K562 (cell line): ENCODE measurements around the gene PLK5. TPM values are rescaled to one million over a fixed set of nuclear protein-coding genes. Genes with fewer than 3 reads are reported as not detected.

Source experiments
- ATAC-seq: fragments of 200-7000 bp; cut with Tn5 transposase; 3 replicates; pipeline ENCODE4 v1.9.1; 2020; ENCODE audit warnings: moderate library complexity
- BruUV-seq: library from RNA; stranded (reverse); fragments of 400-500 nt; replicated peaks from 2 replicates; lab custom pipeline; 2021; lab: Mats Ljungman, UMichigan
- CTCF ChIA-PET: fragments of 300-600 bp; formaldehyde crosslinking; extraction: SDS; loops from one replicate; lab custom pipeline; 2021; ENCODE audit warnings: low intra/inter-chr PET ratio; lab: Yijun Ruan, JAX
- POLR2A ChIA-PET: fragments of 300-600, 350-650 bp; sonication (Branson Sonifier 250); formaldehyde crosslinking; extraction: SDS; loops from one replicate; lab custom pipeline; 2021; ENCODE audit warnings: antibody characterized with exemption, inconsistent platforms; lab: Yijun Ruan, JAX
- DNase-seq, 4 experiments: peaks; one replicate each; pipeline versions ENCODE4 v3.0.0 to v3.0.0-alpha.2; 2011 to 2018; ENCODE audit warnings: low spot score in 3 of 4, mixed read lengths in 3 of 4; ENCODE audit errors: extremely low read depth in 1 of 4
- FAIRE-seq: peaks from 2 replicates; lab custom pipeline; 2011; peaks lifted over from hg19 to GRCh38; lab: Jason Lieb, UNC
- H2AFZ ChIP-seq: 2 replicates; pipeline ENCODE4 v1.6.0; 2011; ENCODE audit warnings: low read depth, low read length, control low read depth, inconsistent platforms
- H3K27ac ChIP-seq: fragments of 200-600 bp; 3 replicates; pipeline ENCODE4 v1.8.0; 2011; ENCODE audit warnings: low read depth, mild to moderate bottlenecking, control low read depth, inconsistent platforms, low read length, moderate library complexity, mixed read lengths; ENCODE audit errors: extremely low read depth
- H3K27me3 ChIP-seq, 2 experiments: fragments of 300-600 bp in 1 of 2; 2 replicates in 1 of 2; 3 replicates in 1 of 2; pipeline versions ENCODE4 v1.6.0 to v1.8.0; 2011; ENCODE audit warnings: inconsistent platforms in 2 of 2, low read length in 2 of 2, mild to moderate bottlenecking in 1 of 2, mixed read lengths in 1 of 2, moderate library complexity in 1 of 2; ENCODE audit not compliant: control insufficient read depth in 2 of 2, insufficient read depth in 2 of 2
- H3K36me3 ChIP-seq: fragments of 300-600 bp; 3 replicates; pipeline ENCODE4 v1.8.0; 2011; ENCODE audit warnings: mild to moderate bottlenecking, low read length, inconsistent platforms; ENCODE audit not compliant: control insufficient read depth, insufficient read depth
- H3K4me1 ChIP-seq, 2 experiments: fragments of 200-600 bp in 1 of 2; replicated peaks in 1 of 2; 2 replicates in 1 of 2; 3 replicates in 1 of 2; pipeline versions ENCODE4 v1.5.1 to v1.8.0; 2011; ENCODE audit warnings: inconsistent platforms in 2 of 2, low read length in 2 of 2, mild to moderate bottlenecking in 1 of 2, mixed read lengths in 1 of 2, moderate library complexity in 1 of 2; ENCODE audit not compliant: control insufficient read depth in 2 of 2, insufficient read depth in 2 of 2
- H3K4me2 ChIP-seq: 2 replicates; pipeline ENCODE4 v1.6.1; 2011; ENCODE audit warnings: low read length, control low read depth, inconsistent platforms, mixed read lengths; ENCODE audit not compliant: insufficient read depth
- H3K4me3 ChIP-seq: fragments of 200-600 bp; sonication (generic), shearing (Covaris generic); 2 replicates; pipeline ENCODE4 v1.5.1; 2016; ENCODE audit warnings: control low read depth, inconsistent platforms
- H3K79me2 ChIP-seq: fragments of 200-600 bp; 3 replicates; pipeline ENCODE4 v1.8.0; 2011; ENCODE audit warnings: low read length, inconsistent platforms; ENCODE audit not compliant: control insufficient read depth, insufficient read depth
- H3K9ac ChIP-seq, 2 experiments: 2 replicates each; pipeline versions ENCODE4 v1.6.0 to v1.6.1; 2011; ENCODE audit warnings: low read depth in 2 of 2, low read length in 2 of 2, control low read depth in 1 of 2, inconsistent platforms in 1 of 2, mild to moderate bottlenecking in 1 of 2, mixed read lengths in 1 of 2; ENCODE audit not compliant: insufficient read depth in 1 of 2
- H3K9me1 ChIP-seq: one replicate; pipeline ENCODE4 v1.6.0; 2011; ENCODE audit warnings: inconsistent platforms, mild to moderate bottlenecking, low read length, moderate library complexity; ENCODE audit not compliant: control insufficient read depth, insufficient read depth
- H3K9me3 ChIP-seq: replicated peaks from 2 replicates; pipeline ENCODE4 v1.5.1; 2011; ENCODE audit warnings: low read depth, low read length, inconsistent platforms; ENCODE audit not compliant: control insufficient read depth, insufficient read depth
- H4K20me1 ChIP-seq: replicated peaks from 2 replicates; pipeline ENCODE4 v1.6.1; 2011; ENCODE audit warnings: low read length, inconsistent platforms, mixed read lengths; ENCODE audit not compliant: control insufficient read depth, insufficient read depth
- CBX5 ChIP-seq: IDR thresholded peaks from 2 replicates; pipeline ENCODE4 v1.6.1; 2014; ENCODE audit warnings: low read depth, borderline replicate concordance
- JUNB ChIP-seq: fragments of 450-650 bp; formaldehyde crosslinking; conservative IDR thresholded peaks from 2 replicates; pipeline ENCODE4 v1.4.0; 2020; ENCODE audit warnings: mild to moderate bottlenecking
- KDM1A ChIP-seq, 2 experiments: fragments of 450-650 bp; IDR thresholded peaks; 2 replicates each; pipeline ENCODE4 v1.6.1; 2016; ENCODE audit warnings: mild to moderate bottlenecking in 2 of 2
- MAFF ChIP-seq: IDR thresholded peaks from 2 replicates; pipeline ENCODE4 v1.6.1; 2012; ENCODE audit warnings: low read length, improper control_type of control experiment
- MCM2 ChIP-seq: fragments of 450-650 bp; IDR thresholded peaks from 2 replicates; pipeline ENCODE4 v1.6.1; 2017; ENCODE audit warnings: low read depth, mild to moderate bottlenecking
- POLR2AphosphoS2 ChIP-seq: IDR thresholded peaks from 2 replicates; pipeline ENCODE4 v1.6.1; 2012; ENCODE audit warnings: low read length, improper control_type of control experiment
- POLR2G ChIP-seq: fragments of 200-400 bp; formaldehyde crosslinking; IDR thresholded peaks from 2 replicates; pipeline ENCODE4 v1.6.1; 2017; ENCODE audit warnings: low read depth, mild to moderate bottlenecking, antibody characterized with exemption, low read length, moderate library complexity
- PRPF4 ChIP-seq: fragments of 200-400 bp; formaldehyde crosslinking; IDR thresholded peaks from one replicate; pipeline ENCODE4 v1.6.1; 2017; ENCODE audit warnings: low read length, low read depth, mild to moderate bottlenecking; ENCODE audit not compliant: insufficient read depth, poor library complexity, severe bottlenecking
- PTRF ChIP-seq: fragments of 450-650 bp; IDR thresholded peaks from 2 replicates; pipeline ENCODE4 v1.6.1; 2016; ENCODE audit warnings: mild to moderate bottlenecking, missing genetic modification characterization, missing compliant biosample characterization
- SETDB1 ChIP-seq: IDR thresholded peaks from one replicate; pipeline ENCODE4 v1.6.1; 2012; ENCODE audit warnings: low read length, control low read depth, inconsistent platforms
- XRCC5 ChIP-seq: fragments of 200-400 bp; formaldehyde crosslinking; IDR thresholded peaks from 2 replicates; pipeline ENCODE4 v1.6.1; 2017; ENCODE audit warnings: low read depth, mild to moderate bottlenecking, low read length
- ZEB2 ChIP-seq: fragments of 450-650 bp; IDR thresholded peaks from 2 replicates; pipeline ENCODE4 v1.6.1; 2016
- ZNF133 ChIP-seq: fragments of 250-450 bp; sonication (Bioruptor Pico); IDR thresholded peaks from 2 replicates; pipeline ENCODE4 v1.4.0; 2020; ENCODE audit warnings: mild to moderate bottlenecking
- WGBS: fragments of 100-300 bp; shearing (Covaris generic); methylation state at CpG from one replicate; pipeline ENCODE4 v1.1.6; 2016; ENCODE audit warnings: low coverage, mixed read lengths; ENCODE audit not compliant: insufficient coverage; ENCODE audit errors: missing lambda C conversion rate; 5-methylcytosine and 5-hydroxymethylcytosine counted together
- in situ Hi-C: fragments of 300-500 bp; cut with MboI; formaldehyde crosslinking; loops from 4 replicates; pipeline ENCODE4 v1.15.0; 2018; ENCODE audit warnings: inconsistent platforms, mixed read lengths
- intact Hi-C: fragments of 100-400 bp; cut with micrococcal nuclease; formaldehyde crosslinking; loops from 2 replicates; pipeline ENCODE4 v1.14.2; 2022
- polyA plus RNA-seq, 8 experiments: library from polyadenylated mRNA; depleted of rRNA in 4 of 8; stranded (reverse) in 5 of 8; unstranded in 3 of 8; fragments of >200 nt; fragmentation: Nextera tagmentation in 2 of 8; fragmentation: Illumina TruSeq in 1 of 8; extraction: Ambion mirVana in 2 of 8; extraction: Trizol in 1 of 8; gene quantifications; 2 replicates each; pipeline versions ENCODE4 v1.2.1 to v1.2.3, GENCODE V29; 2011 to 2014; ENCODE audit warnings: inconsistent platforms in 1 of 8, missing spikeins in 1 of 8
- total RNA-seq, 7 experiments: library from RNA; depleted of rRNA in 6 of 7; stranded (reverse); fragments of >200 nt in 6 of 7; fragmentation: Illumina TruSeq in 2 of 7; extraction: Trizol in 2 of 7; gene quantifications; 2 replicates each; pipeline versions ENCODE4 v1.2.1 to v1.2.3, GENCODE V29; 2011 to 2021; ENCODE audit warnings: low replicate concordance in 1 of 7
- TF ChIP-seq, protein P1 (sequence below): fragments of 450-650 bp; conservative IDR thresholded peaks from 2 replicates; pipeline ENCODE4 v1.6.1; 2016; ENCODE audit warnings: missing genetic modification characterization, low read depth, mild to moderate bottlenecking, control low read depth, missing compliant biosample characterization
- TF ChIP-seq, protein P2 (sequence below): fragments of 450-650 bp; IDR thresholded peaks from 2 replicates; pipeline ENCODE4 v1.6.1; 2016

Gene PLK5
- total and polyA plus RNA-seq, 9 of the 15 experiments (the other 6 are each of a cell fraction or from before 2014, with no cell fraction given), result 0.04 to 0.23 (median 0.11) TPM; not detected in 5

DNA sequence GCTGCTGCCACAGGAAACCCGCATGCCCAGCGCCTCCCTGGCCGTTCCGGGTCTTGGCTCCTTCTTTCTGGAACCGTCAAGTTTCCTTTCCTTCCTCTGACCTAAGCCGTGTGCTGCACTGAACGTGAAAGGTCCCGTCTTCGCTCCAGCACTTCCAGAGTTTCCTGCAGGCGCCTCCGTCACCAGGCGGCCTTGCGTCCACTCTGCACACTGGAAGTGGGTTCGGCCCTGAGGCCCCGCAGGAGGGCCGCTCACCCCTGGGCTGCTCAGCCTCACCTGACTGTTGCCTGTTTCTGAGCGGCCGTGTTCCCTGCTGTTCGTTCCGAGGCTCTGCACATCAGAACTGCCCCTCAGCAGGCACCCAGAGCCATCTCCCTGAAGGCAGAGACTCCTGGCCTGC, 56.5 kb downstream of the PLK5 start:
- peaks cover 0 to 33% of the 10 kb centered on the region in 2 experiments; a peak in 2 of 5 replicates for H3K4me1 ChIP-seq
- POLR2A ChIA-PET, result no interaction called here
- no peaks in the 10 kb centered on the region for H3K9me1 ChIP-seq
- H3K36me3 ChIP-seq, result peaks cover 85% of the 10 kb centered on the region; the same call in 2 of the 3 replicates
- no peak overlapping the region for H2AFZ ChIP-seq
- TF ChIP-seq POLR2AphosphoS2, result no peak
- TF ChIP-seq JUNB (CRISPR knock-in tag), result no peak
- no peak for TF ChIP-seq XRCC5
- TF ChIP-seq, protein P1, sequence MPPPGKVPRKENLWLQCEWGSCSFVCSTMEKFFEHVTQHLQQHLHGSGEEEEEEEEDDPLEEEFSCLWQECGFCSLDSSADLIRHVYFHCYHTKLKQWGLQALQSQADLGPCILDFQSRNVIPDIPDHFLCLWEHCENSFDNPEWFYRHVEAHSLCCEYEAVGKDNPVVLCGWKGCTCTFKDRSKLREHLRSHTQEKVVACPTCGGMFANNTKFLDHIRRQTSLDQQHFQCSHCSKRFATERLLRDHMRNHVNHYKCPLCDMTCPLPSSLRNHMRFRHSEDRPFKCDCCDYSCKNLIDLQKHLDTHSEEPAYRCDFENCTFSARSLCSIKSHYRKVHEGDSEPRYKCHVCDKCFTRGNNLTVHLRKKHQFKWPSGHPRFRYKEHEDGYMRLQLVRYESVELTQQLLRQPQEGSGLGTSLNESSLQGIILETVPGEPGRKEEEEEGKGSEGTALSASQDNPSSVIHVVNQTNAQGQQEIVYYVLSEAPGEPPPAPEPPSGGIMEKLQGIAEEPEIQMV, result no peak
- no peak for TF ChIP-seq ZNF133 (CRISPR knock-in tag)
- no peak for TF ChIP-seq SETDB1
- no peak for TF ChIP-seq MAFF
- TF ChIP-seq CBX5, result no peak
- TF ChIP-seq ZEB2, result no peak
- TF ChIP-seq, protein P2, sequence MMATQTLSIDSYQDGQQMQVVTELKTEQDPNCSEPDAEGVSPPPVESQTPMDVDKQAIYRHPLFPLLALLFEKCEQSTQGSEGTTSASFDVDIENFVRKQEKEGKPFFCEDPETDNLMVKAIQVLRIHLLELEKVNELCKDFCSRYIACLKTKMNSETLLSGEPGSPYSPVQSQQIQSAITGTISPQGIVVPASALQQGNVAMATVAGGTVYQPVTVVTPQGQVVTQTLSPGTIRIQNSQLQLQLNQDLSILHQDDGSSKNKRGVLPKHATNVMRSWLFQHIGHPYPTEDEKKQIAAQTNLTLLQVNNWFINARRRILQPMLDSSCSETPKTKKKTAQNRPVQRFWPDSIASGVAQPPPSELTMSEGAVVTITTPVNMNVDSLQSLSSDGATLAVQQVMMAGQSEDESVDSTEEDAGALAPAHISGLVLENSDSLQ, result no peak
- no peak for TF ChIP-seq MCM2
- no peak for TF ChIP-seq PRPF4
- no peak for TF ChIP-seq PTRF
- no peak for TF ChIP-seq KDM1A (IDR thresholded peaks at IDR 0.05)
- TF ChIP-seq POLR2G, result no peak; the same call in 1 of the 2 replicates
- ATAC-seq (no peak), FAIRE-seq (no peak), DNase-seq (no peak)
- H3K4me3 ChIP-seq, result no peak overlapping the region
- in situ Hi-C loops (no loop called here), intact Hi-C loops (no loop called here)
- no TSS peak for BruUV-seq
- no peak overlapping the region for H3K9ac ChIP-seq
- WGBS, result 88% methylated on average over 16 of the region's 20 CpGs
- CTCF ChIA-PET, result no interaction called here
- H3K27ac ChIP-seq, result no peak overlapping the region
- no peak overlapping the region for H3K4me2 ChIP-seq
- peaks cover 7% of the 10 kb centered on the region; the same call in 2 of the 3 replicates for H3K79me2 ChIP-seq
- H4K20me1 ChIP-seq, result no peaks in the 10 kb centered on the region
- no peaks in the 10 kb centered on the region for H3K27me3 ChIP-seq
- no peaks in the 10 kb centered on the region for H3K9me3 ChIP-seq
